A549 (cell line): Measurements from ENCODE around the gene ZNF740. TPM values are rescaled to one million over a fixed set of nuclear protein-coding genes. Genes with fewer than 3 reads are reported as not detected.

Experiments used
- CBX2 ChIP-seq: fragments of 200-600 bp; sonication (generic); IDR thresholded peaks from 2 replicates; pipeline ENCODE4 v1.6.1; 2016; ENCODE audit warnings: low read depth, mild to moderate bottlenecking, borderline replicate concordance
- CBX8 ChIP-seq: fragments of 200-600 bp; sonication (generic); IDR thresholded peaks from 2 replicates; pipeline ENCODE4 v1.6.1; 2016
- CHD2 ChIP-seq: fragments of 150-350 bp; IDR thresholded peaks from 2 replicates; pipeline ENCODE4 v1.6.1; 2014; ENCODE audit warnings: low read length; ENCODE audit not compliant: partially characterized antibody
- E2F6 ChIP-seq: IDR thresholded peaks from 2 replicates; pipeline ENCODE4 v1.6.1; 2012; ENCODE audit warnings: low read depth, borderline replicate concordance
- EHF ChIP-seq: fragments of 250-450 bp; sonication (Bioruptor Pico); IDR thresholded peaks from 2 replicates; pipeline ENCODE4 v1.5.0; 2020; ENCODE audit warnings: mild to moderate bottlenecking
- EP300 ChIP-seq, 2 experiments: fragments of >200 bp; sonication (Bioruptor Twin); formaldehyde crosslinking; IDR thresholded peaks; 2 replicates in 1 of 2; 3 replicates in 1 of 2; pipeline ENCODE4 v1.6.1; 2016 to 2017
- FOSB ChIP-seq: fragments of 250-450 bp; sonication (Bioruptor Pico); IDR thresholded peaks from 2 replicates; pipeline ENCODE4 v1.5.0; 2020; ENCODE audit warnings: mild to moderate bottlenecking, moderate library complexity
- HDAC2 ChIP-seq: fragments of 200-600 bp; sonication (generic); IDR thresholded peaks from 2 replicates; pipeline ENCODE4 v1.6.1; 2016
- HEYL ChIP-seq: fragments of 250-450 bp; sonication (Bioruptor Pico); IDR thresholded peaks from 2 replicates; pipeline ENCODE4 v1.8.0; 2021; ENCODE audit warnings: mild to moderate bottlenecking, moderate library complexity
- HMGXB4 ChIP-seq: fragments of 250-450 bp; sonication (Bioruptor Pico); IDR thresholded peaks from 2 replicates; pipeline ENCODE4 v1.5.0; 2021; ENCODE audit warnings: mild to moderate bottlenecking, moderate library complexity, borderline replicate concordance
- JUNB ChIP-seq: fragments of >200 bp; sonication (Bioruptor Twin); formaldehyde crosslinking; IDR thresholded peaks from 2 replicates; pipeline ENCODE4 v1.6.1; 2016
- MAZ ChIP-seq: fragments of 150-350 bp; IDR thresholded peaks from 2 replicates; pipeline ENCODE4 v1.6.1; 2014; ENCODE audit warnings: antibody characterized with exemption, low read depth, low read length, borderline replicate concordance
- RCOR1 ChIP-seq: fragments of 150-350 bp; IDR thresholded peaks from 2 replicates; pipeline ENCODE4 v1.6.1; 2014; ENCODE audit warnings: antibody characterized with exemption, low read length, low read depth
- REST ChIP-seq: fragments of 200-600 bp; sonication (generic); IDR thresholded peaks from 2 replicates; pipeline ENCODE4 v1.6.1; 2016; ENCODE audit warnings: antibody characterized with exemption, mild to moderate bottlenecking, moderate library complexity
- RFX5 ChIP-seq: fragments of 450-650 bp; IDR thresholded peaks from 2 replicates; pipeline ENCODE4 v1.7.1; 2014; ENCODE audit warnings: antibody characterized with exemption, mild to moderate bottlenecking, moderate library complexity
- USF2 ChIP-seq: fragments of 450-650 bp; IDR thresholded peaks from 2 replicates; pipeline ENCODE4 v1.6.1; 2014; ENCODE audit warnings: antibody characterized with exemption
- ZFP36 ChIP-seq: fragments of 450-650 bp; IDR thresholded peaks from 2 replicates; pipeline ENCODE4 v1.6.1; 2014; ENCODE audit warnings: borderline replicate concordance; ENCODE audit not compliant: partially characterized antibody
- ZSCAN20 ChIP-seq: fragments of 250-450 bp; sonication (Bioruptor Pico); IDR thresholded peaks from 2 replicates; pipeline ENCODE4 v1.8.0; 2022; ENCODE audit warnings: mild to moderate bottlenecking, moderate library complexity
- polyA plus RNA-seq, 4 experiments: library from polyadenylated mRNA; depleted of rRNA in 3 of 4; stranded (reverse); fragments of >200 nt; fragmentation: RNase III in 1 of 4; extraction: RNeasy Plus Mini Kit Qiagen cat#74134 plus additional on column Dnase treatment in 1 of 4; gene quantifications; 2 replicates in 3 of 4; 3 replicates in 1 of 4; pipeline ENCODE4 v1.2.3, GENCODE V29; 2011 to 2017
- TF ChIP-seq, protein P1 (sequence below): fragments of >200 bp; sonication (Bioruptor Twin); formaldehyde crosslinking; IDR thresholded peaks from 3 replicates; pipeline ENCODE4 v1.5.1; 2016
- TF ChIP-seq, protein P2 (sequence below): IDR thresholded peaks from 2 replicates; pipeline ENCODE4 v1.6.1; 2012

The ZNF740 gene
- polyA plus RNA-seq, 2 of the 4 experiments (the other 2 are of a cell fraction) = 15.1 to 28.8 TPM

DNA sequence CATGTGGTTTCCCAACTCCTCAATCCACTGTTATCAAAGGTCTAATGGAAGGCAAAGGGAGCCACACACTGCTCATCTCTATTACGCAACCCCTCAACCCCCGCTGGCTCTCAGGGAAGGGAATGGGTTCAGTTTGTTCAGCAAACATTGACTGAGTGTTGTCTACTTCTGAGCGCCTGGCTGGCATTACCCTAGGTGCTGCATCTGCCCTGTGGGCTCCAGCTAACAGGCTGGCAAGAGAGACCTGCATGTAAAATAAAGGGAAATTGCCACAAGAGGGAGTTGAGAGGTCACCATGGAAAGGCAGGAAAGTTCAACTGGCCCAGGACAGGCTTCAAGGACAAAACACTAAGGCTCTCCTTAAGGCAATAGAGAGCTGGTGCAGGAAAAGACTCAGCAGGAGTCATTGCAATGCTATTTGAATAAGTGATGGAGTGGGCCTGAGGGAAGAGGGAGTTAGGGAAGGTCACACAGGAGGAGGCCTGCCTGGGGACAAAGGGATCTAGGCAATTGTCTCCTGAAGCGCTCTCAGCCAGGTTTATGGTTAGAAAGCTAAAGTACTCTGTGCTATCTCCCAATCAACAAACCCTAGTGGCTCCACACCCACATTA, 5.5 kb upstream of the ZNF740 start (continued):
- TF ChIP-seq CHD2 = no peak
- no peak for TF ChIP-seq FOSB (CRISPR knock-in tag)
- no peak for TF ChIP-seq ZSCAN20 (CRISPR knock-in tag)
- no peak for TF ChIP-seq CBX8
- no peak for TF ChIP-seq RCOR1
- no peak for TF ChIP-seq HMGXB4
- TF ChIP-seq REST = no peak
- no peak for TF ChIP-seq ZFP36
- no peak for TF ChIP-seq HDAC2
- no peak for TF ChIP-seq MAZ
- TF ChIP-seq EHF = no peak
- TF ChIP-seq RFX5 = no peak
- TF ChIP-seq HEYL (CRISPR knock-in tag) = no peak
- no peak for TF ChIP-seq USF2
- TF ChIP-seq EP300 (IDR thresholded peaks at IDR 0.05) = peak in 1 of 2 experiments; percentile 57; a peak in 1 of 5 replicates
- TF ChIP-seq, protein P1, sequence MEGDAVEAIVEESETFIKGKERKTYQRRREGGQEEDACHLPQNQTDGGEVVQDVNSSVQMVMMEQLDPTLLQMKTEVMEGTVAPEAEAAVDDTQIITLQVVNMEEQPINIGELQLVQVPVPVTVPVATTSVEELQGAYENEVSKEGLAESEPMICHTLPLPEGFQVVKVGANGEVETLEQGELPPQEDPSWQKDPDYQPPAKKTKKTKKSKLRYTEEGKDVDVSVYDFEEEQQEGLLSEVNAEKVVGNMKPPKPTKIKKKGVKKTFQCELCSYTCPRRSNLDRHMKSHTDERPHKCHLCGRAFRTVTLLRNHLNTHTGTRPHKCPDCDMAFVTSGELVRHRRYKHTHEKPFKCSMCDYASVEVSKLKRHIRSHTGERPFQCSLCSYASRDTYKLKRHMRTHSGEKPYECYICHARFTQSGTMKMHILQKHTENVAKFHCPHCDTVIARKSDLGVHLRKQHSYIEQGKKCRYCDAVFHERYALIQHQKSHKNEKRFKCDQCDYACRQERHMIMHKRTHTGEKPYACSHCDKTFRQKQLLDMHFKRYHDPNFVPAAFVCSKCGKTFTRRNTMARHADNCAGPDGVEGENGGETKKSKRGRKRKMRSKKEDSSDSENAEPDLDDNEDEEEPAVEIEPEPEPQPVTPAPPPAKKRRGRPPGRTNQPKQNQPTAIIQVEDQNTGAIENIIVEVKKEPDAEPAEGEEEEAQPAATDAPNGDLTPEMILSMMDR = peak; percentile 57
- TF ChIP-seq E2F6 = no peak
- no peak for TF ChIP-seq CBX2
- TF ChIP-seq, protein P2, sequence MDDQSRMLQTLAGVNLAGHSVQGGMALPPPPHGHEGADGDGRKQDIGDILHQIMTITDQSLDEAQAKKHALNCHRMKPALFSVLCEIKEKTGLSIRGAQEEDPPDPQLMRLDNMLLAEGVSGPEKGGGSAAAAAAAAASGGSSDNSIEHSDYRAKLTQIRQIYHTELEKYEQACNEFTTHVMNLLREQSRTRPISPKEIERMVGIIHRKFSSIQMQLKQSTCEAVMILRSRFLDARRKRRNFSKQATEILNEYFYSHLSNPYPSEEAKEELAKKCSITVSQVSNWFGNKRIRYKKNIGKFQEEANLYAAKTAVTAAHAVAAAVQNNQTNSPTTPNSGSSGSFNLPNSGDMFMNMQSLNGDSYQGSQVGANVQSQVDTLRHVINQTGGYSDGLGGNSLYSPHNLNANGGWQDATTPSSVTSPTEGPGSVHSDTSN = no peak
- no peak for TF ChIP-seq JUNB
- TF ChIP-seq, all 56 proteins: peak for 12
